Stimulated activated CD8-positive, alpha-beta memory T cell treated with anti-CD3 and anti-CD28 coated beads, Interleukin-15, amount 100 ng/mL, for 24 hours (primary cell): ENCODE measurements around the gene CIRBP.

Experiments used
- DNase-seq: peaks from one replicate; pipeline ENCODE4 v3.0.0-alpha.2; 2020; ENCODE audit warnings: low read depth

CIRBP gene

GRCh38 chr19:1256646-1257474, 12.3 kb upstream of the CIRBP start:
- no peak for DNase-seq

- no peak for DNase-seq
Measured at GRCh38 chr19:1257475-1258162, 11.5 kb upstream of the CIRBP start.

- DNase-seq: no peak
Measured at GRCh38 chr19:1258163-1258492, 11.0 kb upstream of the CIRBP start.

- no peak for DNase-seq
Measured at GRCh38 chr19:1258707-1259205, 10.4 kb upstream of the CIRBP start.

GRCh38 chr19:1259206-1259875, 9.8 kb upstream of the CIRBP start:
- no peak for DNase-seq

GRCh38 chr19:1259876-1260748, 9.0 kb upstream of the CIRBP start:
- DNase-seq: no peak

GRCh38 chr19:1260749-1261537, 8.2 kb upstream of the CIRBP start:
- DNase-seq: peak; percentile 90

GRCh38 chr19:1261538-1261797, 7.7 kb upstream of the CIRBP start:
- no peak for DNase-seq

- no peak for DNase-seq
Measured at GRCh38 chr19:1261798-1262622, 7.1 kb upstream of the CIRBP start.

- DNase-seq: no peak
Measured at GRCh38 chr19:1262623-1263123, 6.5 kb upstream of the CIRBP start.

GRCh38 chr19:1263188-1263587, 5.9 kb upstream of the CIRBP start:
- no peak for DNase-seq

- DNase-seq: no peak
Measured at GRCh38 chr19:1264801-1265614, 4.1 kb upstream of the CIRBP start.

GRCh38 chr19:1265615-1266128, 3.5 kb upstream of the CIRBP start:
- no peak for DNase-seq

GRCh38 chr19:1266129-1266915, 2.8 kb upstream of the CIRBP start:
- DNase-seq: no peak

- DNase-seq: no peak
Measured at GRCh38 chr19:1266916-1267476, 2.1 kb upstream of the CIRBP start.

GRCh38 chr19:1267477-1268225, 1.5 kb upstream of the CIRBP start:
- no peak for DNase-seq
